HG03135 (cell line): ENCODE measurements around the gene FAM234A.

Experiments used
- ATAC-seq: cut with Tn5 transposase; IDR thresholded peaks from one replicate; pipeline ENCODE4 v1.9.1; 2021; ENCODE audit warnings: mild to moderate bottlenecking, moderate library complexity; ENCODE audit not compliant: unreplicated experiment

The FAM234A gene

GRCh38 chr16:293043-293775, 58.6 kb downstream of the FAM234A start:
- ATAC-seq = no peak

GRCh38 chr16:296276-296675, 61.7 kb downstream of the FAM234A start:
- no peak for ATAC-seq

DNA sequence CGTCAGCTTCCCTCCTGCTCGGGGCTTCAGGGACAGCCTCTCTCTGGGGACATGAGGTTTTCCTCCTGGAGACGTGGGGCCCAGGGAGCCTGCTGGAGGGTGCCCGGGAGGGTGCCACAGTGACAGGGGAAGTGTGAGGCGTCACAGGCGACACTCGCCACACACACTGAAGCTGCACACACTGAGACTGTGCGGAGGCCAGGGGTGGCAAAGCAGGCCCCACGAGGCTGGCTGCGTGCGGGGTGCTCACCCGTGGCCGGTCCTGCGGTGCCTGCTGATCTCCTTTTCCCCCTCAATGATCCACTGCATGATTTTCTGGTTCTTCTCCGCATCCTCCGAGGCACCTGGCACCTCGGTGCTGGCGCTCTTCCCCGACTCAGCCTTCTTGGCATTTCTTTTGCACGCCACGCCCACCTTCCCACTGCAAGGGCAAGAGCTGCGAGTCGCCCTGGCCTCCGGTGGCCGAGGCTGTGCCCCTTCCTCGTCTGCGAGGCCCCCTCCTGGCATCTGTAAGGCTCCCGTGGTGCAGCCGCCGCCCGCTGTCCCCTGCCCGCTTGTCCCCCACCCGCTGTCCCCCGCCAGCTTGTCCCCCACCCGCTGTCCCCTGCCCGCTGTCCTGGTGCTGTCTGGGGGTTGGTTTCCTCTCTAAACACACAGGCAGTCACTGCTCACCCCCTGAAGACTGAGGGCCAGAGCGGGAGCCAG, 62.3 kb downstream of the FAM234A start:
- ATAC-seq = no peak

DNA sequence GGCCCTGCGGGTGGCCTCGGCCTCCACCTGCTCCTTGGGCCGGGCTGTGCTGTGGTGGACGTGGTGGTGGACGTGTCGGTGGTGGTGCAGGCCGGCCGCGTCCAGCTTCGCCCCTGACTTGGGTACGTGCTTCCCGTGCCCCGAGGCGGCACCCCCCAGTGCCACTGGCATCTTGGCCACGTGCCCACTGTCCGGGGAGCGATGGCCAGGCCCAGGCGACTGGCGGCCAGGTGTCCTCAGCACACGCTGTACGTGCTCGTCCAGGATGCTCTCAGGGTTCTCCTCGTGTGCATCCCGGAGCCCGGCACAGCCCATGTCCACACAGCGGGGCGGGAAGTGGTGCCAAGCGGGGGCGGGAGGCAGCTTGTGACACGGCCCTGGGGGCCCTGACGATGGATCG, 63.2 kb downstream of the FAM234A start:
- ATAC-seq = no peak

DNA sequence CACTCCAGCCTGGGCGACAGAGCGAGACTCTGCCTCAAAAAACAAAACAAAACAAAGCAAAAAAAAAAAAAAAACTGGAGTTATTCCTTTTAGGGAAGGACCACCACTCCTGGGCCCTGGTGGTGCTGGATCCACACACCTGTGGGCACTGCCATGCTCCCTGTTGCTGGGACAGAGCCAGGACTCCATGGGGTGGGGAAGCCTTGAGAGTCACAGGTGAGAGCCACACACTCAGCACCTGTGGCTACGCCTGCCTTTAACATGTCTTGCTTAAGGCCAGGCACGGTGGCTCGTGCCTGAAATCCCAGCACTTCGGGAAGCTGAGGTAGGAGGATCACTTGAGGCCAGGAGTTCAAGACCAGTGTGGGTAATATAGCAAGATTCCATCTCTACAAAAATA, 66.6 kb downstream of the FAM234A start:
- ATAC-seq = no peak

DNA sequence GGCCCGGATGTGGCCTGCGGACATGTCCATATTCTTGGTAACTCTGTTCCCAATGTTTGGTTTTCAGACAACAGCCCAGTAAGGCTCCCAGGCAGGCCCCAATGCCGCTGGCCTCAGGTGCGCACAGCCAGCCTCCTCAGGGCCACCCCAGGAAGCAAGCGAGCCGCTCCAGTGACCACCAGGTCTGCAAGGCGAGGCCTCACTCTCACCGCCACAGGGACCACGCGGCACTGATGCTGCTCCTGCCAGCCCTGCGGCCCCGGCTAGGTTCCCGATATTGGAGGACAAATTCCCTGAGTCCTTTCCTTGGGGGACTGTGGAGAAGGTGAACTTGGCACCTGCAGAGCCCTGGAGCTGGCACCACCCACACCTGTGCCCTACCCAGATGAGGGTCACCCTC, 67.3 kb downstream of the FAM234A start:
- no peak for ATAC-seq

GRCh38 chr16:303760-304505, 69.3 kb downstream of the FAM234A start:
- no peak for ATAC-seq

DNA sequence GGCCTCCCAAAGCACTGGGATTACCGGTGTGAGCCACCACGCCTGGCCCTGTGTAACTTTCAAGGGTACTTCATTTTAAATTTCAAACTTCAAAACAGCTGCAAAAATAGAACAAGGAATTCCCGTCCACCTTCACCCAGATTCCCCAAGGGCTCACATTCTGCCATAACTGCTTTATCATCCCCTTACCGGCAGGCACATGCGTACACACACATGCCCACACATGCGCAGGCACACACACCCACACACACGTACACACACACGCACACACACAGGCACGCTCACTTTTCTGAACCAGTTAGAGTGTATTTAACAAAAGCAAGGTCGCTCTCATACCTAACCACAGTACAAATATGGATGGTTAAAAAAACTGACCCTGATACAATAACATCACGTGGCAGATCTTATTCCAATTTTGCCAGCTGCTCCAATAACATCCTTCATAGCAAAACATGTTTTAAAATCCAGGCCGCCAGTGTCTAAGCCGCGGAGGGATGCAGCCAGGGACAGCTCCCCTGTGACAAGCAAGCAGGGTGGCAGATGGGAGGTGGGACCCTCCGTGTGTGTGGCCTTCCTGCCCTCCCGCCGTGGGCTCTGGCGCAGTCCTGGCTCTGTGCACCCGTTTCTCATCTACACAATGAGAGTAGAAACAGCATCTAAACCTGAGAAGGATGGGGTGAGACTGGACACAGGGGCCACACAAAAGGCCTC, 71.5 kb downstream of the FAM234A start:
- ATAC-seq = no peak

- ATAC-seq = no peak
Measured at GRCh38 chr16:306911-307370, 72.3 kb downstream of the FAM234A start.

GRCh38 chr16:307691-308312, 73.2 kb downstream of the FAM234A start:
- ATAC-seq = no peak

GRCh38 chr16:309476-309875, 74.9 kb downstream of the FAM234A start:
- ATAC-seq = no peak

- ATAC-seq = no peak
Measured at GRCh38 chr16:311725-312124, 77.1 kb downstream of the FAM234A start.

DNA sequence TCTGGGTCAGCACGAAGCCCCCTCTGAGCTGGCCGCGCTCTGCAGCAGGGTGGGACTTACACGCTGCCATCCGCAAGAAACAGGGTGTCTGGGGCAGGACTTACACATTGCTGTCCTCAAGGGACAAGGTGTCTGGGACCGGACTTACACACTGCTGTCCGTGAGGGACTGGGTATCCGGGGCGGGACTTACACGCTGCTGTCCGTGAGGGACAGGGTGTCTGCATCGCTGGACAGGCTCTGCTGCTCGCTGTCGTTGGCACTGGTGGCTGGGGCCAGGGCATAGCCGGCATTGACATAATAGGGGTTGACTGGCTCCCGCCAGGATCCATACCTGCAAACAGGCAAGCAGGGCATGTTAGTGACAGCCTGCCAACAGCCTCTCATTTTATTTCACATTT, 79.7 kb downstream of the FAM234A start:
- no peak for ATAC-seq

- no peak for ATAC-seq
Measured at GRCh38 chr16:314795-315299, 80.2 kb downstream of the FAM234A start.
